HG03378 (cell line): ENCODE data around the gene SYNE3.

Experiments used
- ATAC-seq: cut with Tn5 transposase; IDR thresholded peaks from one replicate; pipeline ENCODE4 v1.9.1; 2021; ENCODE audit warnings: mild to moderate bottlenecking, moderate library complexity; ENCODE audit not compliant: unreplicated experiment

Gene SYNE3

GRCh38 chr14:95516554-95517181 is at the start of gene SYNE3:
Gene SYNE3 (minus strand): TSS chr14:95516650. CDS start chr14:95475821, 40,829 bp downstream.
- no peak for ATAC-seq

GRCh38 chr14:95564060-95564459 is 47.6 kb upstream of the SYNE3 start:
- no peak for ATAC-seq

GRCh38 chr14:95562892-95563685 is 46.6 kb upstream of the SYNE3 start:
- no peak for ATAC-seq

- ATAC-seq, result peak; percentile 94
These were observed 44.6 kb upstream of the SYNE3 start for GRCh38 chr14:95561001-95561412.

- ATAC-seq, result no peak
These were observed 42.8 kb upstream of the SYNE3 start for GRCh38 chr14:95559203-95559602.

GRCh38 chr14:95557832-95558231 is 41.4 kb upstream of the SYNE3 start:
- ATAC-seq, result no peak

- ATAC-seq, result no peak
These were observed 40.8 kb upstream of the SYNE3 start for GRCh38 chr14:95557291-95557690.

- ATAC-seq, result no peak
These were observed 38.6 kb upstream of the SYNE3 start for GRCh38 chr14:95555053-95555452.

GRCh38 chr14:95553141-95553540 is 36.7 kb upstream of the SYNE3 start:
- ATAC-seq, result no peak

GRCh38 chr14:95551435-95551834 is 35.0 kb upstream of the SYNE3 start:
- ATAC-seq, result no peak

GRCh38 chr14:95549656-95550585 is 33.5 kb upstream of the SYNE3 start:
- ATAC-seq, result no peak

GRCh38 chr14:95548328-95548929 is 32.0 kb upstream of the SYNE3 start:
- no peak for ATAC-seq

- ATAC-seq, result no peak
These were observed 31.3 kb upstream of the SYNE3 start for GRCh38 chr14:95547626-95548327.

- ATAC-seq, result no peak
These were observed 30.8 kb upstream of the SYNE3 start for GRCh38 chr14:95547272-95547625.

- no peak for ATAC-seq
These were observed 29.2 kb upstream of the SYNE3 start for GRCh38 chr14:95545515-95546168.

GRCh38 chr14:95544588-95544987 is 28.1 kb upstream of the SYNE3 start:
- no peak for ATAC-seq

GRCh38 chr14:95543021-95543420 is 26.6 kb upstream of the SYNE3 start:
- ATAC-seq, result no peak

- ATAC-seq, result no peak
These were observed 25.8 kb upstream of the SYNE3 start for GRCh38 chr14:95541932-95542930.

- ATAC-seq, result no peak
These were observed 24.9 kb upstream of the SYNE3 start for GRCh38 chr14:95541346-95541745.
